ENCODE data around the gene ARMC2.

GRCh38 chr6:108920751-108921150, 72.5 kb downstream of the ARMC2 start:
- TF ChIP-seq CTCF (IDR thresholded peaks at IDR 0.05; ENCODE audit: insufficient read depth, low read length, poor library complexity, severe bottlenecking) = no peak
- no peak for TF ChIP-seq EZH2phosphoT487 (conservative IDR thresholded peaks at IDR 0.05; ENCODE audit: low read length)
